ENCODE results near the gene LGALS13. TPM values are rescaled to one million over a fixed set of nuclear protein-coding genes. Genes with fewer than 3 reads are reported as not detected.

LGALS13 gene
- total and polyA plus RNA-seq, 2 donors (not counting 1 experiment from before 2014, with no cell fraction given): not detected

- no peak overlapping the region for H3K9ac ChIP-seq (ENCODE audit: insufficient read depth, low read length)
- no peak for TF ChIP-seq CTCF (conservative IDR thresholded peaks at IDR 0.05 in 1 of 2, IDR thresholded peaks at IDR 0.05 in 1 of 2; ENCODE audit: low read depth in 1 of 2, low read length in 2 of 2)
- TF ChIP-seq EZH2 (IDR thresholded peaks at IDR 0.05; ENCODE audit: low read length, missing control alignments): no peak
- H3K9me3 ChIP-seq (ENCODE audit: control insufficient read depth, insufficient read depth, low read depth, low read length): no peaks in the 10 kb centered on the region
- DNase-seq (ENCODE audit: low read depth in 2 of 2): no peak
- H3K4me2 ChIP-seq (ENCODE audit: extremely low read depth, insufficient read depth, low read length): no peak overlapping the region
- H3K36me3 ChIP-seq (ENCODE audit: control insufficient read depth, insufficient read depth, low read length): no peaks in the 10 kb centered on the region
- H3K4me1 ChIP-seq (ENCODE audit: control insufficient read depth, extremely low read depth, insufficient read depth, low read length): no peaks in the 10 kb centered on the region
- no peaks in the 10 kb centered on the region for H3K79me2 ChIP-seq (ENCODE audit: control insufficient read depth, insufficient read depth, low read length)
- H4K20me1 ChIP-seq (ENCODE audit: control insufficient read depth, extremely low read depth, insufficient read depth, low read length): no peaks in the 10 kb centered on the region
- no peaks in the 10 kb centered on the region for H3K27me3 ChIP-seq (ENCODE audit: control insufficient read depth, insufficient read depth, low read length)
- H2AFZ ChIP-seq (ENCODE audit: low read length): no peak overlapping the region
- no peak overlapping the region for H3K4me3 ChIP-seq (replicated peaks in 1 of 4; ENCODE audit: control extremely low read depth in 1 of 4, insufficient read depth in 1 of 4, low read depth in 3 of 4, low read length in 4 of 4)
- H3K27ac ChIP-seq (ENCODE audit: insufficient read depth, low read length): no peak overlapping the region
These were observed 1.5 kb downstream of the LGALS13 start for GRCh38 chr19:39603825-39604224.

GRCh38 chr19:39607021-39607420, 4.7 kb downstream of the LGALS13 start:
- Histone ChIP-seq H3K4me1 (ENCODE audit: control insufficient read depth, extremely low read depth, insufficient read depth, low read length) (no peaks in the 10 kb centered on the region), H3K4me2 (ENCODE audit: extremely low read depth, insufficient read depth, low read length) (no peak overlapping the region), H3K36me3 (ENCODE audit: control insufficient read depth, insufficient read depth, low read length) (no peaks in the 10 kb centered on the region), H3K79me2 (ENCODE audit: control insufficient read depth, insufficient read depth, low read length) (no peaks in the 10 kb centered on the region), H3K9me3 (ENCODE audit: control insufficient read depth, insufficient read depth, low read depth, low read length) (no peaks in the 10 kb centered on the region), H3K4me3 (replicated peaks in 1 of 4; ENCODE audit: control extremely low read depth in 1 of 4, insufficient read depth in 1 of 4, low read depth in 3 of 4, low read length in 4 of 4) (no peak overlapping the region), H3K27ac (ENCODE audit: insufficient read depth, low read length) (no peak overlapping the region), H3K27me3 (ENCODE audit: control insufficient read depth, insufficient read depth, low read length) (no peaks in the 10 kb centered on the region), H2AFZ (ENCODE audit: low read length) (no peak overlapping the region), H4K20me1 (ENCODE audit: control insufficient read depth, extremely low read depth, insufficient read depth, low read length) (no peaks in the 10 kb centered on the region), H3K9ac (ENCODE audit: insufficient read depth, low read length) (no peak overlapping the region)
- no peak for DNase-seq (ENCODE audit: low read depth in 2 of 2)
- TF ChIP-seq EZH2 (IDR thresholded peaks at IDR 0.05; ENCODE audit: low read length, missing control alignments): no peak
- no peak for TF ChIP-seq CTCF (conservative IDR thresholded peaks at IDR 0.05 in 1 of 2, IDR thresholded peaks at IDR 0.05 in 1 of 2; ENCODE audit: low read depth in 1 of 2, low read length in 2 of 2)

- no peak overlapping the region for H3K4me2 ChIP-seq (ENCODE audit: extremely low read depth, insufficient read depth, low read length)
These were observed 5.2 kb downstream of the LGALS13 start for GRCh38 chr19:39607561-39607960.

More at GRCh38 chr19:39607561-39607960, 5.2 kb downstream of the LGALS13 start:
- no peak for DNase-seq (ENCODE audit: low read depth in 2 of 2)
- Histone ChIP-seq H3K9me3 (ENCODE audit: control insufficient read depth, insufficient read depth, low read depth, low read length) (no peaks in the 10 kb centered on the region), H3K27ac (ENCODE audit: insufficient read depth, low read length) (no peak overlapping the region), H4K20me1 (ENCODE audit: control insufficient read depth, extremely low read depth, insufficient read depth, low read length) (no peaks in the 10 kb centered on the region), H3K27me3 (ENCODE audit: control insufficient read depth, insufficient read depth, low read length) (no peaks in the 10 kb centered on the region), H2AFZ (ENCODE audit: low read length) (no peak overlapping the region), H3K79me2 (ENCODE audit: control insufficient read depth, insufficient read depth, low read length) (no peaks in the 10 kb centered on the region), H3K4me3 (replicated peaks in 1 of 4; ENCODE audit: control extremely low read depth in 1 of 4, insufficient read depth in 1 of 4, low read depth in 3 of 4, low read length in 4 of 4) (no peak overlapping the region), H3K4me1 (ENCODE audit: control insufficient read depth, extremely low read depth, insufficient read depth, low read length) (no peaks in the 10 kb centered on the region), H3K9ac (ENCODE audit: insufficient read depth, low read length) (no peak overlapping the region), H3K36me3 (ENCODE audit: control insufficient read depth, insufficient read depth, low read length) (no peaks in the 10 kb centered on the region)
- no peak for TF ChIP-seq EZH2 (IDR thresholded peaks at IDR 0.05; ENCODE audit: low read length, missing control alignments)
- TF ChIP-seq CTCF (conservative IDR thresholded peaks at IDR 0.05 in 1 of 2, IDR thresholded peaks at IDR 0.05 in 1 of 2; ENCODE audit: low read depth in 1 of 2, low read length in 2 of 2): no peak
